ENCODE measurements around the gene BOD1.
"Not testable (repeated sequence)": the region's sequence is repeated elsewhere in the genome, so short reads cannot be mapped to it uniquely, and the experiment has no call there.

DNA sequence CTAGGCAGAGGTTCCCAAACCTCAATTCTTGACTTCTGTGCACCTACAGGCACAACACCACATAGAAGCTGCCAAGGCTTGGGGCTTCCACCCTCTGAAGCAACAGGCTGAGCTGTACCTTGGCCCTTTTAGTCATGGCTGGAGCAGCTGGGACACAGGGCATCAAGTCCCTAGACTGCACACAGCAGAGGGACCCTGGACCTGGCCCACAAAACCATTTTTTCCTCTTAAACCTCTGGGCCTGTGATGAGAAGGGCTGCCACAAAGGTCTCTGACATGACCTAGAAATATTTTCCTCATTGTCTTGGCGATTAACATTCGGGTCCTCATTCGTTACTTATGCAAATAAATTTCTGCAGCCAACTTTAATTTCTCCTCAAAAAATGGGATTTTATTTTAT is 30.3 kb downstream of the BOD1 start:
- TF ChIP-seq, protein P1, sequence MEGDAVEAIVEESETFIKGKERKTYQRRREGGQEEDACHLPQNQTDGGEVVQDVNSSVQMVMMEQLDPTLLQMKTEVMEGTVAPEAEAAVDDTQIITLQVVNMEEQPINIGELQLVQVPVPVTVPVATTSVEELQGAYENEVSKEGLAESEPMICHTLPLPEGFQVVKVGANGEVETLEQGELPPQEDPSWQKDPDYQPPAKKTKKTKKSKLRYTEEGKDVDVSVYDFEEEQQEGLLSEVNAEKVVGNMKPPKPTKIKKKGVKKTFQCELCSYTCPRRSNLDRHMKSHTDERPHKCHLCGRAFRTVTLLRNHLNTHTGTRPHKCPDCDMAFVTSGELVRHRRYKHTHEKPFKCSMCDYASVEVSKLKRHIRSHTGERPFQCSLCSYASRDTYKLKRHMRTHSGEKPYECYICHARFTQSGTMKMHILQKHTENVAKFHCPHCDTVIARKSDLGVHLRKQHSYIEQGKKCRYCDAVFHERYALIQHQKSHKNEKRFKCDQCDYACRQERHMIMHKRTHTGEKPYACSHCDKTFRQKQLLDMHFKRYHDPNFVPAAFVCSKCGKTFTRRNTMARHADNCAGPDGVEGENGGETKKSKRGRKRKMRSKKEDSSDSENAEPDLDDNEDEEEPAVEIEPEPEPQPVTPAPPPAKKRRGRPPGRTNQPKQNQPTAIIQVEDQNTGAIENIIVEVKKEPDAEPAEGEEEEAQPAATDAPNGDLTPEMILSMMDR (IDR thresholded peaks at IDR 0.05; ENCODE audit: insufficient read depth, low read length) = not testable (repeated sequence)
- not testable (repeated sequence) for TF ChIP-seq SPI1 (IDR thresholded peaks at IDR 0.05; ENCODE audit: borderline replicate concordance, low read depth); GABPA (IDR thresholded peaks at IDR 0.05; ENCODE audit: low read depth)

All from HL-60 (cell line).